Muscle of back (tissue), 13 donors: Measurements from ENCODE around the gene GPRASP2. TPM values are rescaled to one million over a fixed set of nuclear protein-coding genes. Genes with fewer than 3 reads are reported as not detected.
"Not testable (repeated sequence)": the region's sequence is repeated elsewhere in the genome, so short reads cannot be mapped to it uniquely, and the experiment has no call there.

ENCODE experiments used
- DNase-seq, 3 donors: peaks; one replicate each; pipeline versions ENCODE4 v3.0.0 to v3.0.0-alpha.2; 2013
- long read RNA-seq, 9 donors: transcript quantifications; one replicate each; lab custom pipeline, GENCODE V29; 2026
- polyA plus RNA-seq, 10 donors: library from polyadenylated mRNA; unstranded; fragments of 120-200 nt; gene quantifications; one replicate each; pipeline ENCODE4 v1.2.1, GENCODE V29; 2013; ENCODE audit not compliant: insufficient read length in 10 of 10

Gene GPRASP2
- 10 to 100 TPM; 16.8 to 31.3 (median 19.1) TPM for polyA plus RNA-seq
- long read RNA-seq, donor 1, partial matches to known transcripts, result 8 of 9 reads
- long read RNA-seq, donor 1, other reads (novel, unspliced or antisense), result 0 of 9 reads
- long read RNA-seq, donor 2, partial matches to known transcripts, result 0 of 3 reads
- long read RNA-seq, donor 2, other reads (novel, unspliced or antisense), result 0 of 3 reads
- long read RNA-seq, donor 3, result 0 reads
- long read RNA-seq, donor 4, partial matches to known transcripts, result 0 of 2 reads
- long read RNA-seq, donor 4, other reads (novel, unspliced or antisense), result 0 of 2 reads
- long read RNA-seq, donor 5, transcript GPRASP2-202 (5 exons, 581 nt), result major isoform, 5 of 5 reads
- long read RNA-seq, donor 5, partial matches to known transcripts, result 0 of 5 reads
- long read RNA-seq, donor 5, other reads (novel, unspliced or antisense), result 0 of 5 reads
- long read RNA-seq, donor 6, partial matches to known transcripts, result 0 of 1 reads
- long read RNA-seq, donor 6, other reads (novel, unspliced or antisense), result 0 of 1 reads
- long read RNA-seq, donor 7, partial matches to known transcripts, result 0 of 2 reads
- long read RNA-seq, donor 7, other reads (novel, unspliced or antisense), result 0 of 2 reads
- long read RNA-seq, donor 8, transcript GPRASP2-202 (5 exons, 581 nt), result major isoform, 5 of 5 reads
- long read RNA-seq, donor 8, partial matches to known transcripts, result 0 of 5 reads
- long read RNA-seq, donor 8, other reads (novel, unspliced or antisense), result 0 of 5 reads
- long read RNA-seq, donor 9, partial matches to known transcripts, result 0 of 2 reads
- long read RNA-seq, donor 9, other reads (novel, unspliced or antisense), result 0 of 2 reads

- DNase-seq, result peak in 2 of 3 donors; percentile 60 to 87
Measured at GRCh38 chrX:102712216-102712966, at the start of gene GPRASP2. Gene GPRASP2, plus strand, starts transcription at chrX:102712448. Its CDS starts 2,422 bp downstream, at chrX:102714870.

- not testable (repeated sequence) for DNase-seq
Measured at GRCh38 chrX:102663820-102664219, 48.4 kb upstream of the GPRASP2 start.

- not testable (repeated sequence) for DNase-seq
Measured at GRCh38 chrX:102667034-102667433, 45.2 kb upstream of the GPRASP2 start.

GRCh38 chrX:102669526-102669925, 42.7 kb upstream of the GPRASP2 start:
- DNase-seq, result no peak

DNA sequence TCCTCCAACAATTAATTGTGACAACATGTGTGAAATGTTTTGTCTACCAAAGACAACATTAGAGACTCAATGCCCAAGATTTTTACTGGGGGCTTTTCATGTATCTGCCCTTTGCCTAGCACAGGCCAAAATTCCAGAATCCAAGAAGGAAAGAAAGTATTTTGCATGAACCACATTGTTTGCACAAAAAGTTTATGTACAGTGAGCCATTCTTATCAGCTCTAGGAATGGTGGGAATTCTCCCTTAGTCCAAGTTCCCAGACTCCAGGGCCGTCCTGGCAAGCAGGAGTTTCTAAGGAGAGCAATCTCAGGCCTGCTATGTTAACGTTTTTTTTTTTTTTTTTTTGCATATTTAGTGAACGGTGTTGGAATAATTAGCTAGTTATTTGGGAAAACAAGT, 39.4 kb upstream of the GPRASP2 start:
- no peak for DNase-seq

DNA sequence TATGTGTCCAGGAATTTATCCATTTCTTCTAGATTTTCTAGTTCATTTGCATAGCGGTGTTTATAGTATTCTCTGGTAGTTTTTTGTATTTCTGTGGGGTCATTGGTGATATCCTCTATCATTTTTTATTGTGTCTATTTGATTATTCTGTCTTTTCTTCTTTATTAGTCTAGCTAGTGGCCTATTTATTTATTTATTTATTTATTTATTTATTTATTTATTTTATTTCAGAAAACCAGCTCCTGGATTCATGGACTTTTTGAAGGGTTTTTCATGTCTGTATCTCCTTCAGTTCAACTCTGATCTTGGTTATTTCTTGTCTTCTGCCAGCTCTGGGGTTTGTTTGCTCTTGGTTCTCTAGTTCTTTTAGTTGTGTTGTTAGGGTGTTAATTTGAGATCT, 34.8 kb upstream of the GPRASP2 start:
- DNase-seq, result not testable (repeated sequence)

DNA sequence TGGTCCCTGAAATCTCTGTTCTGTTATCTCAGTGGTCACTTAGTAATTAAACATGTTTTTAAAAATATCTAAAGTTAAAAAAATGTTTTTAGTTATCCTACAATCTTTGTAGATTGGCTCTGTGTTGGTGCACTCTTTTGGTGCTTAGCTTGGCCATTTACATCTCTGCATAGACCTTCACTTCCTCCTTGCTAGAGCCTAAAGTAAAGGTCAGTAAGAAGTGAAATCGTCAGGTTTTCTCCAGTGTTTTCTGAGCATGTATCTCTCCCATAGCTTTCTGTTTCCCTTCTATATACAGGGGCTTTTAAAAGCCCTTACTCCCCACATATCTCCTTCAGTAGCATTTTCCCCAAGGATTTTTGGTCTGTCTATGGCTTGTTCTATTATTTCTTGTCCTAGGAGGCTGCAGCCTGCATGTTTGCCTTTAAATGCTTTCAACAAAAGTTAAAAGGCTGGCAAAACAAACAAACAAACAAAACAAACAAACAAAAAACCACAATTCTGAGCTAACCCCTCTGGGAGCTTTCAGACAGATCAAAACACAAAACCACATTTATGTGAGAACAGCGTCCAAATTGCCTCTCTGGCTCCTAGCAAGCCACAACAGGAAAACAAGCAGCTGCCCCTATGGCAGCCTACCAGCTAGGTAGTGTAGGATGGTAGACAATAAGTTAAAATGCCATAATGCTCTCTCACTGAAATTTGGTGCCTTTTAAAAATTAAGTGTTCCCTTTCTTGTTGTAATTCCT, 27.3 kb upstream of the GPRASP2 start:
- no peak for DNase-seq

- peak in 1 of 3 donors; percentile 52 for DNase-seq
Measured at GRCh38 chrX:102694749-102695148, 17.5 kb upstream of the GPRASP2 start.

- DNase-seq, result no peak
Measured at GRCh38 chrX:102696306-102696705, 15.9 kb upstream of the GPRASP2 start.

DNA sequence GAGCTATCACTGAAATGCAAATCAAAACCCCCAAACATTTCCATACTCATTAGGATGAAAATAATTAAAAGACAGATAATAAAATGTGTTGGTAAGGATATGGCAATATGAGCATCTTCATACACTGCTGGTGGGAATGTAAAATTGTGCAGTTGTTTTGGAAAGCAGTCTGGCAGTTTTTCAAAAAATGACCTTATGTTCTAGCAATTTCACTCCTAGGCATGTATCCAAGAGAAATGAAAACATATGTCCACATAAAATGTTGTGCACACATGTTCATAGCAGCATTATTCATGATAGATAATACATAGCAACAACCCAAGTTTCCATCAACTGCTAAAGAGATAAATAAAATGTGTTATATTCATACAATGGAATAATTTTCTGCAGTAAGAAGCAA, 14.8 kb upstream of the GPRASP2 start:
- peak; percentile 63 to 87 (median 76) for DNase-seq

DNA sequence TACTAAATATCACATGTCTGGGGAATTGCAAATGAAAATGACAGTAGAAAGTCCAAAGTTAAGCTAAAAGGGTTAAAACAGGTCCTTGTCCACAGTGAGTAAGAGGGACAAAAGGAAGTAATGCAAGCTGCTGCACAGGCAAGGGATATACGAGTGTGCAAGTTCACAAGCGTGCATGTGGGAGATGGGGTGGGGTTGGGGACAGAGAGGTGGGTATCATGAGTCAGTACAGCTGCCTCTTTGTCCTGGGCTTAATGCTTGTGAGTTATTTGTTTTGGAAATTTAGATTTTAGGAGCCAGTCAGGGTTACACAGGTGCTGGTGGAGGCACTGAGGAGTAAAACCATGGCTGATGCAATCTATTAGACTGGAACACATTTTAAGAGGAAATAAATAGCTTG, 3.3 kb upstream of the GPRASP2 start:
- no peak for DNase-seq

GRCh38 chrX:102711872-102712215, 404 bp upstream of the GPRASP2 start:
- DNase-seq, result no peak

DNA sequence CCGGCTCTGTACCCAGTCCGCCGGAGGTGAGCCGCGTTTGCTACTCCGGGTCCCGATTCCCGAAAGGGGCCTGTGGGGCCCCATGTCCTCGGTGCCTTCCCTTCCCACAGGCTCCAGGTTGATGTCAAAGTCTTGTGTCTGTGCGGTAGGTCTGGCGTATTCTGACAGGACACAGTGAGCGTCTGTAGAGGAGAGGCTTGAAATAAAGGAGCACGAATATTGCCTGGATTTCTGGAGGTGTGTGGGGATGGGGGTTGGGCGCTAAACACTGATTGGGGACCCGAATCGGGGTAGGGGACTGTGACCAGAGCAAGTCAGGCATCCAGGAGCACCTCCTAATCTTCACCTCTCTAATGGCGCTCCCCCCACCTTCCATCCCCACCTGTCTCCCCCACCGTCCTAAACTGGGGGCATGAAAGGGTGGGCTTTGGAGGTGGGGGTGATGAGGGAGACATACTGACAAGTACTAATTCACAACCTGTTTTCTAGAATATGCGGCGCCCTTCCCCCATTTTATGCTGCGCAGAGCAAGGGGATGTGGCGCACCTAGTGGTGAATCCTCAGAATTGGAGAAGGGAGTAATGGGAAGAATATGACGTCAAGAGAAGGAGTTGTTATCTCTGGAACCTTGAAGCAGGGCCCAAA, 855 bp downstream of the GPRASP2 start:
- peak in 2 of 3 donors; percentile 74 to 87 for DNase-seq

GRCh38 chrX:102714994-102715393, 2.7 kb downstream of the GPRASP2 start:
- no peak for DNase-seq

DNA sequence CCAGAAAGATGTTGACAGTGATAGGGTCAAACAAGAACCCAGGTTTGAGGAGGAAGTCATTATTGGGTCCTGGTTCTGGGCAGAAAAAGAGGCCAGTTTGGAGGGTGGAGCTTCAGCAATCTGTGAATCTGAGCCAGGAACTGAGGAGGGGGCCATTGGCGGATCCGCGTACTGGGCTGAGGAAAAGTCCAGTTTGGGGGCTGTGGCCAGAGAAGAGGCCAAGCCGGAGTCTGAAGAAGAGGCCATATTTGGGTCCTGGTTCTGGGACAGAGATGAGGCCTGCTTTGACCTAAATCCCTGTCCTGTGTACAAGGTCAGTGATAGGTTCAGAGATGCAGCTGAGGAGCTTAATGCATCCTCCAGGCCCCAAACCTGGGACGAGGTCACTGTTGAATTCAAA, 3.7 kb downstream of the GPRASP2 start:
- no peak for DNase-seq

- DNase-seq, result peak; percentile 65 to 86 (median 73)
Measured at GRCh38 chrX:102720237-102721168, 8.3 kb downstream of the GPRASP2 start, which contains the start of gene GPRASP3. Gene GPRASP3, plus strand, starts transcription at chrX:102720743. Its CDS starts 28,253 bp downstream, at chrX:102748996.

- DNase-seq, result not testable (repeated sequence)
Measured at GRCh38 chrX:102721169-102721506, 8.9 kb downstream of the GPRASP2 start.

GRCh38 chrX:102723456-102723855, 11.2 kb downstream of the GPRASP2 start:
- no peak for DNase-seq

DNA sequence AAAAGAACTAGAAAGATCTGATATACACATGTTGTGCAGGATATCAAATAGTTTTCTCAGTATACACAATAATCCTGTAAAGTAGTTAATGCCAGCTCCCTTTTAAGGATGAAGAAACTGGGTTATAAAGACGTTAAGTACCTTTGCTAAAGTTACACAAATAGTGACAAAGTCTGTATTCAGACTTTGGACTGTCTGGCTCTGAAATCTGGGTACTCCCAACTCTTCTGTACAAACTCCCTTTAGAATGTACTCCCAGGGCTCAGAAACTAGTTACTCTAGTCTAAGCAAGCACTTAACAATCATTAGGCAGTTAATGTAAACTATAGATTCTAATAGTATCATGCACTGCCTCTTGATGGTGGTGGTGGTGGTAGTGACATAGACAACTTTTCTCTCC, 15.5 kb downstream of the GPRASP2 start:
- DNase-seq, result no peak

DNA sequence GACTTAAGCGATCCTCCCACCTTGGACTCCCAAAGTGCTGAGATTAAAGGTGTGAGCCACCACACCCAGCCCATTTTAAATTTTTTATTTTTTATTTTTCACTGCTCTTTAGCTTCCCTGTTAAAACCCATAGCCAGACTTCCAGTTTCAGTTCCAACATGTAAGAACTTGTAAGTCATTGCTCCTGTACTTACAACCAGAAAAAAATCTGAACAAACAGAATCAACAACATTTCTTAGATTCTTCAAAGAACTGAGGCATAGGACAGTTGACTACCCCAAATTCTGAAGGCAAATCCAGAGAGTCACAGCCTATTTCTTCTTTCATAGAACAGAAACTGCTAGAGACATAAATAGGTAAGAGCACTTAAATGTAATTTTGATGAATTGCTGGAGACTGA, 16.4 kb downstream of the GPRASP2 start:
- DNase-seq, result no peak
